Esophagus muscularis mucosa (tissue), 3 donors: ENCODE results near the gene ZBTB12.

Experiments used
- POLR2A ChIP-seq: fragments of 450-650 bp; IDR thresholded peaks from one replicate; pipeline ENCODE4 v1.6.1; 2017; ENCODE audit warnings: antibody characterized with exemption, moderate library complexity, mild to moderate bottlenecking, low read depth
- TF ChIP-seq, protein P1 (sequence below), 3 experiments: fragments of 200-600 bp in 2 of 3; fragments of 450-650 bp in 1 of 3; sonication (generic) in 2 of 3; IDR thresholded peaks; one replicate each; pipeline ENCODE4 v1.5.1; 2017 to 2019; ENCODE audit warnings: antibody characterized with exemption in 3 of 3, mild to moderate bottlenecking in 2 of 3, moderate library complexity in 1 of 3

DNA sequence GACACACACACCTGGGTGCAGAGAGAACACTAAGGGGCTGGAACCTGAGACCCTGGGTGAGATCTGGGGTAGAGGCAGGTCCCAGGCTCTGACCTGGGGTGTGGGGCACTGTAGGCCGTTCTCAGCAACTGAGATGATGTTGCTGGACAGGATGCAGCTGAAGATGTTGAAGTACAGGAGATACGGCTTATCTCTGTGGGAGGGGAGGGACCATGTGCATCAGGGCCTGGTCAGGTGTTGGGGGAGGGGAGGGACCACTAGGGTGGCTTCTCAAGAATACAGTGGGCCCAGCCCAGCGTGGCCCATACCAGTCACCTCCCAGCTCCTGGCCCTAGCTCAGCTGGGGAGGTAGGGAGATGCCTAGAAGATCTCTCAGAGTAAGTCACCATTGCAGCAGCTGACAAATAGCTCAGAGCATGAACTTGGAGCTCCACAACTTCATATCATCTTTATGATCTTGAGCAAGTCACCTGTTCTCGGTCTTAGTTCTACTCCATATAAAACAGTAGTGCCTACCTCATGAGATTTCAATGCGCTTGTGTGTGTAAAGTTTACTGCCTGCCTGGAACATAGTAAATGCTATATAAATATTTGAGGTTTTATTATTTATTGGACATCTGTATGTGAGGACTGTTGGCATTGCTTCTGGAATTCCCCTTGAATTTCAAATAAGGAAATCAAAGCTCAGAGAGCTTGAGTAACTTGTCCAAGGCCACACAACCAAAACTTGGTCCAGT lies 26.9 kb downstream of the ZBTB12 start:
- TF ChIP-seq, protein P1, sequence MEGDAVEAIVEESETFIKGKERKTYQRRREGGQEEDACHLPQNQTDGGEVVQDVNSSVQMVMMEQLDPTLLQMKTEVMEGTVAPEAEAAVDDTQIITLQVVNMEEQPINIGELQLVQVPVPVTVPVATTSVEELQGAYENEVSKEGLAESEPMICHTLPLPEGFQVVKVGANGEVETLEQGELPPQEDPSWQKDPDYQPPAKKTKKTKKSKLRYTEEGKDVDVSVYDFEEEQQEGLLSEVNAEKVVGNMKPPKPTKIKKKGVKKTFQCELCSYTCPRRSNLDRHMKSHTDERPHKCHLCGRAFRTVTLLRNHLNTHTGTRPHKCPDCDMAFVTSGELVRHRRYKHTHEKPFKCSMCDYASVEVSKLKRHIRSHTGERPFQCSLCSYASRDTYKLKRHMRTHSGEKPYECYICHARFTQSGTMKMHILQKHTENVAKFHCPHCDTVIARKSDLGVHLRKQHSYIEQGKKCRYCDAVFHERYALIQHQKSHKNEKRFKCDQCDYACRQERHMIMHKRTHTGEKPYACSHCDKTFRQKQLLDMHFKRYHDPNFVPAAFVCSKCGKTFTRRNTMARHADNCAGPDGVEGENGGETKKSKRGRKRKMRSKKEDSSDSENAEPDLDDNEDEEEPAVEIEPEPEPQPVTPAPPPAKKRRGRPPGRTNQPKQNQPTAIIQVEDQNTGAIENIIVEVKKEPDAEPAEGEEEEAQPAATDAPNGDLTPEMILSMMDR (IDR thresholded peaks at IDR 0.05): no peak
- TF ChIP-seq POLR2A: no peak
